ENCODE results near the gene C1S.

C1S gene

GRCh38 chr12:7096006-7096932 lies 35.8 kb downstream of the C1S start (continued):
- TF ChIP-seq, protein P1, sequence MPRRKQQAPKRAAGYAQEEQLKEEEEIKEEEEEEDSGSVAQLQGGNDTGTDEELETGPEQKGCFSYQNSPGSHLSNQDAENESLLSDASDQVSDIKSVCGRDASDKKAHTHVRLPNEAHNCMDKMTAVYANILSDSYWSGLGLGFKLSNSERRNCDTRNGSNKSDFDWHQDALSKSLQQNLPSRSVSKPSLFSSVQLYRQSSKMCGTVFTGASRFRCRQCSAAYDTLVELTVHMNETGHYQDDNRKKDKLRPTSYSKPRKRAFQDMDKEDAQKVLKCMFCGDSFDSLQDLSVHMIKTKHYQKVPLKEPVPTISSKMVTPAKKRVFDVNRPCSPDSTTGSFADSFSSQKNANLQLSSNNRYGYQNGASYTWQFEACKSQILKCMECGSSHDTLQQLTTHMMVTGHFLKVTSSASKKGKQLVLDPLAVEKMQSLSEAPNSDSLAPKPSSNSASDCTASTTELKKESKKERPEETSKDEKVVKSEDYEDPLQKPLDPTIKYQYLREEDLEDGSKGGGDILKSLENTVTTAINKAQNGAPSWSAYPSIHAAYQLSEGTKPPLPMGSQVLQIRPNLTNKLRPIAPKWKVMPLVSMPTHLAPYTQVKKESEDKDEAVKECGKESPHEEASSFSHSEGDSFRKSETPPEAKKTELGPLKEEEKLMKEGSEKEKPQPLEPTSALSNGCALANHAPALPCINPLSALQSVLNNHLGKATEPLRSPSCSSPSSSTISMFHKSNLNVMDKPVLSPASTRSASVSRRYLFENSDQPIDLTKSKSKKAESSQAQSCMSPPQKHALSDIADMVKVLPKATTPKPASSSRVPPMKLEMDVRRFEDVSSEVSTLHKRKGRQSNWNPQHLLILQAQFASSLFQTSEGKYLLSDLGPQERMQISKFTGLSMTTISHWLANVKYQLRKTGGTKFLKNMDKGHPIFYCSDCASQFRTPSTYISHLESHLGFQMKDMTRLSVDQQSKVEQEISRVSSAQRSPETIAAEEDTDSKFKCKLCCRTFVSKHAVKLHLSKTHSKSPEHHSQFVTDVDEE (CRISPR knock-in tag; IDR thresholded peaks at IDR 0.05), result no peak
- TF ChIP-seq SNAI2 (CRISPR knock-in tag; IDR thresholded peaks at IDR 0.05), result no peak
- no peak for TF ChIP-seq ZNF565 (CRISPR knock-in tag; conservative IDR thresholded peaks at IDR 0.05; ENCODE audit: low read depth)
- no peak for TF ChIP-seq ESRRG (CRISPR knock-in tag; IDR thresholded peaks at IDR 0.05)

DNA sequence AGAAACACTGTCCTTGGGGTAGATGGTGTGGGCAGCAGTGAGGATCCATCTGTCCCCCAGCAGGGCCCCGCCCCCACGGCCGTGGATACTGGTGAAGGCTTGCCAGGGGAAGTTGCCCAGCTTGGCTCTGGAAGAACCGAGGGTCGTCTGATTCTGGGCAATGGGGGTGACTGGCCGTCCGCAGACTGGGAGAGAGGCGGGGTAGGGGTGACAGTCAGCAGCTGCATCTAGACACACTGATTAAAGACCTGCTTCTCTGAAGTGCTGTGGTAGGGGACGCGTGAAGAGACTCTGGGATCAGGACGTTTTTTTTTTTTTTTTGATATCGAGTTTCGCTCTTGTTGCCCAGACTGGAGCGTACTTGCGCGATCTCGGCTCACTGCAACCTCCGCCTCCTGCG lies 36.5 kb downstream of the C1S start:
- no peak for ATAC-seq
- TF ChIP-seq ZFP30 (CRISPR knock-in tag; IDR thresholded peaks at IDR 0.05) (no peak), TOX (CRISPR knock-in tag; IDR thresholded peaks at IDR 0.05; ENCODE audit: borderline replicate concordance) (no peak), ZFP3 (CRISPR knock-in tag; IDR thresholded peaks at IDR 0.05) (no peak), ZNF70 (CRISPR knock-in tag; IDR thresholded peaks at IDR 0.05) (no peak), ZC3H10 (CRISPR knock-in tag; IDR thresholded peaks at IDR 0.05) (no peak)

DNA sequence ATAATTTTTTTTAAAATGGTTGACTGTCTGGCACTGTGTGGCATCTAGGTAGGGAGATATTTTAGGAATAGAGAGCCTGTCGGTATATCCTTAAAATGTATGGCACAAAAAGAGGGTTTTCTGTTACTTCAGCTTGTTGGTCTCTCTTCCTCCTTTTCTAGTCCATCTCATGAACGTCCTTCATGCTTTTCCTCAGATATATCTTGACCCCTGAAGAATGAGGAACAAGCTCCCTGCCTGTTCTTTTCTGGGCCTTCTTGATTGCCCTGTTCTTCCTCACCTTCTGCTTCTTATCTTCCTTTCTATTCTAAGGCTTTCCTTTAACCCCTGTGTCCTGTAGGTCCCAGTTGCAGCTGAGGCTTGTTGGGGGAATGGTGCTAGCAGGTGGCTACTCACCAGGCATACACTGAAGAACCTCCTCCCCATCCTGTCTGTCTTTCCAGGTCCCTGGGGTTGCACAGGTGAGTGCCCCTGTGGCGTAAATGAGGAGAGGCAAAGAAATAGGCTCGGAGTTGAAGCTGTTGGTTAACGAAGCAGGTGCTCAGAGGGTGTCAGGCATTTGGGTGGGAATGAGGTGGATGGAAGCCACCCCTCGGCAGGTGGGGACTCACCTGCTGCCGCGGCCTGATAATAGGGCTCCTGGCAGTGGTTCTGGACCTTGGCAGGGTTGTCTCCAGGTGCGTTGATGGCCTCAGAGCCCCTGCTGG lies 38.9 kb downstream of the C1S start:
- ATAC-seq, result no peak
- no peak for TF ChIP-seq TOX (CRISPR knock-in tag; IDR thresholded peaks at IDR 0.05; ENCODE audit: borderline replicate concordance)
- TF ChIP-seq, protein P1 (CRISPR knock-in tag; IDR thresholded peaks at IDR 0.05), result no peak
- no peak for TF ChIP-seq ISL1 (CRISPR knock-in tag; IDR thresholded peaks at IDR 0.05)
- no peak for TF ChIP-seq PPARA (CRISPR knock-in tag; IDR thresholded peaks at IDR 0.05; ENCODE audit: borderline replicate concordance)
- TF ChIP-seq RARB (CRISPR knock-in tag; IDR thresholded peaks at IDR 0.05), result no peak
- TF ChIP-seq ZC3H10 (CRISPR knock-in tag; IDR thresholded peaks at IDR 0.05), result no peak
- no peak for TF ChIP-seq BACH2 (CRISPR knock-in tag; IDR thresholded peaks at IDR 0.05; ENCODE audit: borderline replicate concordance)
- no peak for TF ChIP-seq SNAI2 (CRISPR knock-in tag; IDR thresholded peaks at IDR 0.05)
- no peak for TF ChIP-seq OSR1 (CRISPR knock-in tag; IDR thresholded peaks at IDR 0.05)
- TF ChIP-seq ZNF8 (CRISPR knock-in tag; IDR thresholded peaks at IDR 0.05), result no peak
- no peak for TF ChIP-seq ZFP3 (CRISPR knock-in tag; IDR thresholded peaks at IDR 0.05)
- TF ChIP-seq, protein P2, sequence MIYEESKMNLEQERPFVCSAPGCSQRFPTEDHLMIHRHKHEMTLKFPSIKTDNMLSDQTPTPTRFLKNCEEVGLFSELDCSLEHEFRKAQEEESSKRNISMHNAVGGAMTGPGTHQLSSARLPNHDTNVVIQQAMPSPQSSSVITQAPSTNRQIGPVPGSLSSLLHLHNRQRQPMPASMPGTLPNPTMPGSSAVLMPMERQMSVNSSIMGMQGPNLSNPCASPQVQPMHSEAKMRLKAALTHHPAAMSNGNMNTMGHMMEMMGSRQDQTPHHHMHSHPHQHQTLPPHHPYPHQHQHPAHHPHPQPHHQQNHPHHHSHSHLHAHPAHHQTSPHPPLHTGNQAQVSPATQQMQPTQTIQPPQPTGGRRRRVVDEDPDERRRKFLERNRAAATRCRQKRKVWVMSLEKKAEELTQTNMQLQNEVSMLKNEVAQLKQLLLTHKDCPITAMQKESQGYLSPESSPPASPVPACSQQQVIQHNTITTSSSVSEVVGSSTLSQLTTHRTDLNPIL (CRISPR knock-in tag; IDR thresholded peaks at IDR 0.05; ENCODE audit: low read depth), result no peak
- TF ChIP-seq CSDC2 (CRISPR knock-in tag; IDR thresholded peaks at IDR 0.05), result no peak
- TF ChIP-seq ZFP30 (CRISPR knock-in tag; IDR thresholded peaks at IDR 0.05), result no peak
- no peak for TF ChIP-seq ZNF565 (CRISPR knock-in tag; conservative IDR thresholded peaks at IDR 0.05; ENCODE audit: low read depth)
- TF ChIP-seq, protein P3, sequence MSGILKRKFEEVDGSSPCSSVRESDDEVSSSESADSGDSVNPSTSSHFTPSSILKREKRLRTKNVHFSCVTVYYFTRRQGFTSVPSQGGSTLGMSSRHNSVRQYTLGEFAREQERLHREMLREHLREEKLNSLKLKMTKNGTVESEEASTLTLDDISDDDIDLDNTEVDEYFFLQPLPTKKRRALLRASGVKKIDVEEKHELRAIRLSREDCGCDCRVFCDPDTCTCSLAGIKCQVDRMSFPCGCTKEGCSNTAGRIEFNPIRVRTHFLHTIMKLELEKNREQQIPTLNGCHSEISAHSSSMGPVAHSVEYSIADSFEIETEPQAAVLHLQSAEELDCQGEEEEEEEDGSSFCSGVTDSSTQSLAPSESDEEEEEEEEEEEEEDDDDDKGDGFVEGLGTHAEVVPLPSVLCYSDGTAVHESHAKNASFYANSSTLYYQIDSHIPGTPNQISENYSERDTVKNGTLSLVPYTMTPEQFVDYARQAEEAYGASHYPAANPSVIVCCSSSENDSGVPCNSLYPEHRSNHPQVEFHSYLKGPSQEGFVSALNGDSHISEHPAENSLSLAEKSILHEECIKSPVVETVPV (CRISPR knock-in tag; IDR thresholded peaks at IDR 0.05), result no peak
- no peak for TF ChIP-seq GLIS3 (CRISPR knock-in tag; IDR thresholded peaks at IDR 0.05)
- TF ChIP-seq ZNF70 (CRISPR knock-in tag; IDR thresholded peaks at IDR 0.05), result no peak
- TF ChIP-seq ARNTL (CRISPR knock-in tag; IDR thresholded peaks at IDR 0.05; ENCODE audit: borderline replicate concordance, low read depth), result no peak
- no peak for TF ChIP-seq TCF4 (CRISPR knock-in tag; IDR thresholded peaks at IDR 0.05; ENCODE audit: borderline replicate concordance)

Data from SK-N-SH treated with all-trans-retinoic acid at 6 μM for 48 hours (cell line).